HTR-8/SVneo (cell line): ENCODE results near the gene TMEM40.

Source experiments
- DNase-seq: peaks from one replicate; pipeline ENCODE4 v3.0.0; 2011; ENCODE audit warnings: low spot score, mixed read lengths; ENCODE audit not compliant: insufficient read length
- FAIRE-seq: peaks from 2 replicates; lab custom pipeline; 2011; peaks lifted over from hg19 to GRCh38; lab: Jason Lieb, UNC

The TMEM40 gene

DNA sequence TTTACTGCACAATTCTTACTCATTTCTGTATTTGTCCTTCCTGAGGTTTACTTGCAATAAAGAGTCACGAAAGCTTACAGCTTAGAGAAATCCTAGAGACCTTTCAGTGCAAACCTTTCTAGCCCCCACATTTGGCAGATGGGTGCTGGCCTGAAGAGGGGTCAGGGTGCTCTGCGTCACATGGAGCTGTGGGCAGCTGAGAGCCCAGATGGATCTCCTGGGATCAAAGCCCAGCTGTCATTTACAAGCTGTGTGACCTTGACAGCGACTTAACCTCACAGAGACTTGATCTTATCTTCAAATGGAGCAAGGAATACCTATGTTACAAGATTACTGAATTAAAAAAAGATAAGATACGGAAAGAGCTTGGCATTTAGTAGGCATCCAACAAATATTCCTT is 71.1 kb downstream of the TMEM40 start:
- DNase-seq, result no peak
- FAIRE-seq, result no peak

DNA sequence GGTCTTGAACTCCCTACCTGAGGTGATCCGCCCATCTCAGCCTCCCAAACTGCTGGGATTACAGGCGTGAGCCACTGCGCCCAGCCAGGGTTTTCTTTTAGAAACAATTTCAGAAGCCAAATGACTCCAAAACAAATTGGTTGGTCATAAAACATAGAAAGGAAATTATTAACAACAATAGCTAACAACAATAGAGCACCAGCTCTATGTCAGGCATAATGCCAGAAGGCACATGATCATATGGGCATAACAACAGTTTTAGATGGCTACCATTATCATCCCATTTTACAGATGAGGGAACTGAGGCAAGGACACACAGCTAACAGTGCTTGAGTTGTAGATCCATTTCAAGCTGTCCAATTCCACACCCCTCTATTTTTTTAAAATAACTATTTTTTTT is 73.0 kb downstream of the TMEM40 start:
- no peak for DNase-seq
- FAIRE-seq, result no peak
